Measurements from ENCODE around the gene RANBP9.

RANBP9 gene

DNA sequence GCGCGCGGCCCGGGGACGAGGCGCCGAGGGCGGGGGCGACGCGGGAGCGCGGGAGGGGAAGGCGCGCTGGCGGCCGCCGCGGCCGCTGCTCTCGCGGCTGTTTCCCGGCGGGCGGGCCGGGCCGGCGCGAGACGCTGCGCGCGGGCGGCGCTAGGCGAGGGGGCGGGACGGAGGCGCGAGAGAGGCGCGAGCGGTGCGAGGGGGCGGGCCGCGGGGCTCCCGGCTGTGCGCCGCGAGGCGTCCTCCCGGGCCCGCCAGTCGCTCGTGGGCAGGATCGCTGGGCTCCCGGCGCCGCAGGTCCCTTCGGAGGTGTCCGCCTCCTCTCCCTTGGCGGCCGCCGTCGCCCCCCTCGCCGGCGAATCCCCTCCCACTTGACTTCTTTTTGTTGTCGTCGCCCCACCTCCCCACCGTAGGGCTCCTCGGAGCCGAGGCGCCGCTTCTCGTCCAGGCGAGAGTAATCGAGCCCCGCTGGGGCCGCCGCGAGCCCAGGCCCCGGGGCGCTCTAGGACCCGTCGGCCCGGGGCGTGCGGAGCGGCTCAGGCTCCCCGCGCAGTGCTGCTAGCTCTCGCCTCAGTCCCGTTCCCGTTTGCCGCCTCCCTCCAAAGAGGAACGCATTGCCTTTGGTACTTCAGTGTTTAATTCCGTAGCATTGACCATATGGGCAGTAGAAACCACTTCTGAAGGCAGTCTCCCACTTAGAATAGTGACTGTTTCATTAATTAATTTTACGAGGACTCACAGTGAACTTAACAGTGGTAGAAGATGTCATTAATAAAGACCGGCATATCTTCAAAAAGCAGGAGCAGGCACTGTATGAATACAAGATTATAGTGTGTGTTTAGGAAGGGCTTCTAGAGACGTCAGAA lies at the start of gene RANBP9:
TSS of gene RANBP9 (minus strand) at position 103 of the 866 bp plus-strand sequence. CDS start 330 bp downstream, outside the sequence.
- DNase-seq (ENCODE audit: low read depth, low spot score) = peak; percentile 56

DNA sequence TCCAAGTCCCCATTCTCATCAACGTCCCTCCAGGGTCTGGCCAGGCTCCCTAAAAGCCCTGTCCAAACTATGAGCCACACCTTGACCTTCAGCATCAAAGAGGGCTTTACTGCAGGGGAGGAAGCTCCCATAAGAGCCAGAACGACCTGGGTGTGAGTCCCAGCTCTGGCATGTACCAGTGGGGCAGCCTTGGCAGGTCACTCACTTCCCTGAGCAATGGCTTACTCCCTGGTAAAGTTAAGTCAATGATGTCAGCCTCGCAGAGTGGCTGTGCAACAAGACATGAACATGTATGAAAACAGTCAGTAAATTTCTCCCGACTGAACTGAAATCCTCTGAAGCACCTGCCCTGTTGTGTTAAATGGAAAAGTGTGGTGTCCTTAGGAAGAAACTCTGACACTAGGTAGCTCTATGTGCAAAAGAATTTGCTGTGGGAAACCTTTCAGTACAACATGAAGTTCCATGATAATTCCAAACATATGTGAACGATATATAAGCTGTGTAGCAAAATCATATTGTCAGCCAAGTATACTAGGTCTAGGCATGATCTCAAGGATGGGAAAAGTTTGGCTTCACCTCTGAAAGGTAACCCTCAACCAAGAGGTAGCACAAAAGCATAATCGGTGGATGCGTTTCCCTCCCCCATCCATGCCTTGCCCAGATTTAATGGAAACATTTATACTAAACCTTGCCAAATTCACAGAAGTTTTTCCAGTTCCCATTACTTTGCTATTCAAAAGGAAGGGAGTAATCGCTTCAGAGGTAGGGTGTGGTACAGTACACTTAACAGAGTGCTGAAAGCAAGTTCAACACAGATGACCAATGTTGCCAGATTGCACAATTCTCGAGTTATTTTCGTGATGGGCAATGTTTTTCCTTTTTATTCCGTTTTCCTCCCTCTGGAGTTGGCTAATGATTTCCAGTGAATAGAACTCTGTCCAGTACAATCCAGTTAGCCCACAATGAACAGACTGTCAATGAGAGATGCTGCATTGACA lies 49.0 kb upstream of the RANBP9 start:
- no peak for DNase-seq (ENCODE audit: low read depth, low spot score)

DNA sequence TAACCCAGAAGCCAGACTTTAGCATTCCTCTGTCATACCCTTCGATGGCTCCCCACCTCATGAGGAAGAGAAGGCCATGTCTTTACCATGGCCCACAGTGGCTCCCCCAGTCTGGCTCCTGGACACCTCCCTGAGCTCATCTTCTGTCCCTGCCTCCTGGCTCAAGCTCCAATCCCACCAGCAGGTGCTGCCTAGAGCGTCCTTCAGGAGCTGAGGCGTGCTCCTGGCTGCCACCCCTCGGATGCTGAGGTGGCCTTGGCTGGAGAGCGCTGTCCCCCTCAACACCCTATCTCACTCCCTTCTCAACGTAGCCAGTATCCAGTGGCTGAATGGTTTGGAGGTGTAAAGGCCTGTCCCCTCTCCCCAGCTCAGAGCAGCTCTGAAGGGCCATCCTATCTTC lies 47.4 kb upstream of the RANBP9 start:
- DNase-seq (ENCODE audit: low read depth, low spot score) = no peak

DNA sequence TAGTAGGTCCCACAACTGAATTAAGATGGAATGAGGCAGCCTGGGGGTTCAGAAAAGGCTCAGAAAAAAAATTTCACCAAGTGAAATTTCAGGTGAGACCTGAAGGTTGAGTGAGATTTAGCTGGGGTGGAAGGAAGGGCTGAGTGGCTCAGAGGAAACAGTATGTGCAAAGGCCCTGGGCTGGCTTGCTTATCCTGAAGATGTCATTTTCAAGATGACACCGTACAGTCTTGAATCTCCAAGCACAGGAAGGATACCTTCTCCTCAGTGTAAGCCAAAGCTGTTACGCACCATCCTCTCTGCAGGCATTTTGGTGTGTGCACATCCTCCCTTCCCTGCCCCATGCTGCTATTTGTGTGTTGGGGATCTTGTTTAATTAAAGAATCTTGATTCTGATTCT lies 43.0 kb upstream of the RANBP9 start:
- no peak for DNase-seq (ENCODE audit: low read depth, low spot score)

DNA sequence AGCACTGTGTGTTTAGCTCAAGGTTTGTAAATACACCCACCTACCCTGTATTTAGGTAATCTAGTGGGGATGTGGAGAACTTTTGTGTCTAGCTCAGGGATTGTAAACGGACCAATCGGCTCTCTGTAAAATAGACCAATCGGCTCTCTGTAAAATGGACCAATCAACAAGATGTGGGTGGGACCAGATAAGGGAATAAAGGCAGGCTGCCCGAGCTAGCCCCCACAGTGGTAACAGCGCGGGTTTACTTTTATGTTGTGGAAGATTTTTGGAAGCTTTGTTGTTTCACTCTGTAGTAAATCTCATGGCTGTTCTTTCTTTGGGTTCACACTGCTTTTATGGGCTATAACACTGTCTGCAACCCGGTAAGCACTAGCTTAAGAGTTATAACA lies 32.1 kb upstream of the RANBP9 start:
- DNase-seq (ENCODE audit: low read depth, low spot score) = no peak

DNA sequence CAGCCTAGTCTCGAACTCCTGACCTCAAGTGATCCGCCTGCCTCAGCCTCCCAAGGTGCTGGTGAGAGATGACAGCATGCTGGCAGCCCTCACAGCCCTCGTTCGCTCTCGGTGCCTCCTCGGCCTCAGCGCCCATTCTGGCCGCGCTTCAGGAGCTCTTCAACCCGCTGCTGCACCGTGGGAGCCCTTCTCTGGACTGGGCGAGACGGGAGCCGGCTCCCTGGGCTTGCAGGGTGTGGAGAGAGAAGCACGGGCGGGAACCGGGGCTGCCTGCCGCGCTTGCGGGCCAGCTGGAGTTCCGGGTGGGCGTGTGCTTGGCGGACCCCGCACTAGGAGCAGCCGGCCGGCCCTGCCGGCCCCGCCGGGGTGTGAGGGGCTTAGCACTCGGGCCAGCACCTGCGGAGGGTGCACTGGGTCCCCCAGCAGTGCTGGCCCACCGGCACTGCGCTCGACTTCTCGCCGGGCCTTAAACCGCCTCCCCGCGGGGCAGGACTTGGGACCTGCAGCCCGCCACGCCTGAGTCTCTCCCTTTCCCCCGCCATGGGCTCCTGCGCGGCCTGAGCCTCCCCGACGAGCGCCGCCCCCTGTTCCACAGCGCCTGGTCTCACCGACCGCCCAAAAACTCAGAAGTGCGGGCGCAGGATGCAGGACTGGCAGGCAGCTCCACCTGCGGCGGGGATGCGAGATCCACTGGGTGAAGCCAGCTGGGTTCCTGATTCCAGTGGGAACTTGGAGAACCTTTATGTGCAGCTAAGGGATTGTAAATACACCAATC lies 31.5 kb upstream of the RANBP9 start:
- no peak for DNase-seq (ENCODE audit: low read depth, low spot score)

DNA sequence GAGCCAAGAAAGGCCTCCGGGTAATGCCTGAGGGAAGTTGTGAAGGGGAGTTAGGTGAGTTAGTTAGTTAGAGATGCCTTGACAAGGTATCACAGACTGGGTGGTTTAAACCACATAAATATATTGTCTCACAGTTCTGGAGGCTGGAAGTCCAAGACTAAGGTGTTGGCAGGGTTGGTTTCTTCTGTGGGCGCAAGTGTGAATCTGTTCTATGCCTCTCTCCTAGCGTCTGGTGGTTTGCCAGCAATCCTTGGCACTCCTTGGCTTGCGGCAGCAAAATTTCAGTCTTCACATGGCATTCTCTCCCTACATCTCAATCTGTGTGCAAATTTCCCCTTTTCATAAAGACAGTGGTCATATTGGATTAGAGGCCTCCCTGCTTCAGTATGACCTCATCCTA lies 29.7 kb upstream of the RANBP9 start:
- DNase-seq (ENCODE audit: low read depth, low spot score) = no peak

DNA sequence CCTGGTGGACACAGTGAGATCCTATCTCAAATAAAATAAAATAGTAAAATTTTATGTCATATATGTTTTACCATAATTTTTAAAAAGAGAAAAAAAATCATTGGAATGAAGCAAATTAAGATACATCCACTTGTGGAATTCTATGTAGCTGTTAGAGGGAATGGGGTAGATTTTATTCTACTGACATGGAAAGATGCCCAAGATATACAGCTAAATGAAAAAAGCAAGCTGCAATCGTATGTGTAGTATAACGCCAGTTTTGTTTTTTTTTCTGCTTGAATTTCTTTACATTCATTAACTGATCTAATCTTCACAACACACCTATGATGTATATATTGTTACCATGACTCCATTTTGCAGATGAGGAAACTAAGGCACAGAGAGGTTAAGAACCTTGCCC lies 23.4 kb upstream of the RANBP9 start:
- DNase-seq (ENCODE audit: low read depth, low spot score) = no peak

DNA sequence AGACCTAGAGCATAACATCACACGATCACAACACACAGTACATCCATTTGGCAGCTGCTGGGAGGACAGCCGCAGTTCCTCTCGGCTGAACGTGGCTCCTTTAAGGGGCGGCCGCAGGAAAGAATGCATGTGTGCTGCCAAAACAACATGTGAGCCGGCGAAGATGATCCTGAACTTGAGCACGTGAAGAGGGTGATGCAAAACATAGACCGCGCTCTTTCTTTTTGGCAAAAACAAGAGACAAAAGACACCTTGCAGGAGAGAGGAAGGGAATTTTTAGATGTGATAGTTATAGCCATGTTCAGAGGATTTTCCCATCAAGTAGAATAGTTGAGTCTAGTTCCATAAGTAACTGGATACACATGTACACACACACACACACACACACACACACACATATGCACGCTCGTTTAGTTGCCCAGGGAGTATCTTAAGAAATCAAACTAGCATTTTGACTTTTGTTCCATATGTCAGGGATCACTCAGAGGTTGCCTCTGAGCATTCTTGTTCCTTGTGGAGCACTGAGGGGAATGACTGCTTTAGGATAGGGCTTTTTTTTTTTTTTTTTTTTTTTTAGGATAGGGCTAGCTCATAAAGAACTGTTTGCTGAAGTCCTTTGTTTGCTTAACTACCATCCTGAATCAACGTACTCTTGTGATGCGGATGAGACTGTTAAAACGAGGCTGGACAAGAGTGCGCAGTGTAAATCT lies 21.7 kb upstream of the RANBP9 start:
- no peak for DNase-seq (ENCODE audit: low read depth, low spot score)

DNA sequence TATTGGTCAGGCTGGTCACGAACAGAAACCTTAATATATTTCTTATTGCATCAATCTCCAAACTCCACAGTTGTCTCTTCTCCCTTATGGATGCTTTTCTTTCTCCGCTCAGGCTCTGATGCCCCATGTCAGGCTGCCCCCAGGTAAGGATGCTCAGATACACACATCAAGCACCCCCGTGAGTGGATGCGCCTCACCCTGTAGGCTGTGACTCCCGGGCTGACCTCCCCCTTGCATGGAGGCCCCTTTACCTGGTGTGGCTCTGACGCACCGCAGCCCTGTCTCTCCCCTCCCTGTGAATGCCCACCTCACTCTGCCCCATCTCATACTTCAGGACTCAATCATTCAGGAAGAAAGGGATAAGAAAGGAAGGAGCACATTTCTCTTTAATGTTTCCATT lies 19.1 kb upstream of the RANBP9 start:
- DNase-seq (ENCODE audit: low read depth, low spot score) = no peak

DNA sequence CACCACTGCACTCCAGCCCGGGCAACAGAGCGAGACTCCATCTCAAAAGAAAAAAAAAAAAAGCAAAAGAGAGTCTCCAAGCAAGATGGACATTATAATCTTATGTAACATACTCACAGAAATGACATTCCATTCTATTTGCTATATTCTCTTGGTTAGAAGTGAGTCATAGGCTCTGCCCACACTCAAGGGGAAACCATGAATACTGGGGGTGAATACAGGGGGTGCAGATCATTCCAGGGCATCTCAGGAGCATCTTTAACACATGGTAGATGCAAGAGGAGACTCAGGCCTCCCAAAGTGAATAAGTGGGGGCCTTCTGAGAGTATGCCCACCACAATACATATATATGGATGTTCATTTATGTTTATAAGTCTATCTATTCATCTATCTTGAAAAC lies 18.3 kb upstream of the RANBP9 start:
- DNase-seq (ENCODE audit: low read depth, low spot score) = no peak

DNA sequence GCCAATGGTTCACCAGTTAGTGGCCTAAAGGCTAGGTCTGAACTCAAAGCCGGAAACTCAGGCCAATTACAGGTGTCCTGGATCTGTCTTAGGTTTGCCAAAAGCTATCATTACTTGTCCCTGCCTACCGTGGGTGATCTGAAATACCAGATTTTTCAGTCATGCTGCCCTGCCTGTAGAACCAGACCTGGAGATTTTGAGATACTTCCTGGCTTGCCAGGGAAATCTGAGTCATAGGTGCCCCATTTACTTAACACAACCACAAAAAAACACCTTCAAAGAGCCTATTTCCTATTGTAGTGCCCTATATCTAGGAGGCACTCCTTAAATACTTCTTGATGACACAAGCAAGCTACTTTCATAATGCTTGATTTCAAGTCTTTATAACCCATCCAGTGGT lies 13.9 kb upstream of the RANBP9 start:
- DNase-seq (ENCODE audit: low read depth, low spot score) = no peak

DNA sequence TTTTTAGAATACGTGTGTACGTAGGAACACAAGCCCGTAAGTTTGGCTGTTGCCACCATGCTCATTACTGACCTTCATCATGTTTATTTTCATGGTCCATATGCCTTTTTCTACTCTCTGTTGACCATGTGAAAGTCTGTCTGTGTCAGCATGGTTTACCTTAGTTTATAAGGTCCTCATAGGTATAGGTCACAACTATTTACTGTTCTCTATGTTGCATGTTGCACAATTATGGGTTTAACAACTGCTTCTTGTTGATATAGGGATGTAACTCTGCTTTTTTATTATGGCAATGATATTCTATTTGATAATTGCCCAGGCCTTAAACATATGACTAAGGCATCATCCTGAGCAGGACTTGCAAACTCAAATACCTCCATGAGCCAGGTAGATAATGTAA lies 13.4 kb upstream of the RANBP9 start:
- no peak for DNase-seq (ENCODE audit: low read depth, low spot score)

DNA sequence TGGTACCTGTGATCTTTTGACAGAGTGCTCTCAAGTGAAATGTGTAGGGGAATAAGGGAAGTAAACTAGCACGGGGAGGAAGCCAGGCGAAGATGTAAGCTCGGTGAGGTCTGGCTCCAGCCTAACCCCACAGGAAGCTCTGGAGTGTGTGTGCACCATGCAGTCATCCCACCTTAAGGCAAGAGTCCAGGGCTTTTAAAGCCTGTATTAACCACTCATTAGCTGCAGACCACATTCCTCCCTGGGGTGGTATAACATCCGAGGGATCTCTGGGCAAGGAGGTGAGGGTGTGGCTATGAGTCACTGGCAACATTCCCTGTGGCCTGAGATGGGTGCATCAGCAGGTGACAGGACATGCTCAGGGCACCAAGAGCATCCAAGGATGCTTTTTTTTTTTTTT lies 12.5 kb upstream of the RANBP9 start:
- no peak for DNase-seq (ENCODE audit: low read depth, low spot score)

DNA sequence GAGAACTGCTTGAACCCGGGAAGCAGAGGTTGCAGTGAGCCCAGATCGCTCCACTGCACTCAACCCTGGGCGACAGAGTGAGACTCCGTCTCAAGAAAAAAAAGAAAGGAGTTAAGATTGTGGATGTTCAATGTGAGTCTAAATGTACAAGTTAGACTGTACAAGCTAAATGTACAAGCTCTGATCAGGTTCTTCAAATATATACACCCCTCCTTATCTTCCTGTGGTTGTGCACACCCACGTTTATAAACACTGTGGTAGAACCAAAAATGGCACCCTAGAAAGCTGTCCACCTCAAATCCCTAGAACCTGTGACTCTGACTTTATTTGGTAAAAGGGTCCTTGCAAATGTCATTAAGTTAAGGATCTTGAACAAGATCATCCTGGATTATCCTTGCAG lies 11.2 kb upstream of the RANBP9 start:
- DNase-seq (ENCODE audit: low read depth, low spot score) = no peak

DNA sequence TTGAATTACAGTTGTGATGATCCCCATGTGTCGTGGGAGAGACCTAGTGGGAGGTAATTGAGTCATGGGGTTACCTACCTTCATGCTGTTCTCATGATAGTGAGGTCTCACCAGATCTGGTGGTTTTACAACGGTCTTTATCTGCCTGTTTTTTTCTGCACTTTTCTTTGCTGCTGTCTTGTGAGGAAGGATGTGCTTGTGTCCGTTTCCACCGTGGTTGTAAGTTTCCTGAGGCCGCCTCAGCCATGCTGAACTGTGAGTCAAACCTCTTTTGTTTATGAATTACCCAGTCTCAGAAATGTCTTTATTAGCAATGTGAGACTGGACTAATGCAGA lies 6.5 kb upstream of the RANBP9 start:
- DNase-seq (ENCODE audit: low read depth, low spot score) = no peak

DNA sequence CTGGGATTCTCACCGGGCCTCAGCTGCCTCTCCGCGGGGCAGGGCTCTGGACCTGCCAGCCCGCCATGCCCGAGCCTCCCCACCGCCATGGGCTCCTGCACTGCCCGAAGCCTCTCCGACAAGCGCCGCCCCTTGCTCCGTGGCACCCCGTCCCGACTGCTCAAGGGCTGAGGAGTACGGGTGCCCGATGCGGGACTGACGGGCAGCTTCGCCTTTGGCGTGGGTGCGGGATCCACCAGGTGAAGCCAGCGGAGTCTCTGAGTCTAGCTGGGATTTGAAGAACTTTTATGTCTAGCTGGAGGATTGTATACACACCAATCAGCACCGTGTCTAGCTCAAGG lies 5.3 kb upstream of the RANBP9 start:
- no peak for DNase-seq (ENCODE audit: low read depth, low spot score)

DNA sequence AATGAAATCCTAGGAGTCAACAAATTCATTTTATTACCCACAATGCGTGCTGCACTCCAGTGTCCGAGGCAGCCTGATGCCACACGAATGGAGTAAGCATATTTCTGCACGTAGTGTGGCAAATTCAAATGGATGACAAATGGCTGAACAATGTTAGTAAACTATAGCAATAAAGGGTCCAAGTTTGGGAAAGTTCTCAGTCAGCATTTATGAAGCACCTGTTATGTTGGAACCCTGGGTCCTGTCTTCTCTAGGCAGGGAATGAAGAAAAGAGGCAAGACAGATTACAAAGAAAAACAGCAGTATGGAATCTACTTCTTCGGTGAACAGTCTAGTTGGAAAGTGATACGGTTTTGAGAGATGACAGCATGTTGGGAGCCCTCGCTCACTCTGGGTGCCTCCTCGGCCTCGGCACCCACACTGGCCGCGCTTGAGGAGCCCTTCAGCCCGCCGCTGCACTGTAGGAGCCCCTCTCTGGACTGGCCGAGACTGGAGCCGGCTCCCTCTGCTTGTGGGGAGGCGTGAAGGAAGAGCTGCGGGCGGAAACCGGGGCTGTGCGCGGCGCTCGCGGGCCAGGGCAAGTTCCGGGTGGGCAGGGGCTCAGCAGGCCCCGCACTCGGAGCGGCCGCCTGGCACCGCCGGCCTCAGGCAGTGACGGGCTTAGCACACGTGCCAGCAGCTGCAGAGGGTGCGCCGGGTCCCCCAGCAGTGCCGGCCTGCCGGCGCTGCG lies 4.8 kb upstream of the RANBP9 start:
- DNase-seq (ENCODE audit: low read depth, low spot score) = no peak

DNA sequence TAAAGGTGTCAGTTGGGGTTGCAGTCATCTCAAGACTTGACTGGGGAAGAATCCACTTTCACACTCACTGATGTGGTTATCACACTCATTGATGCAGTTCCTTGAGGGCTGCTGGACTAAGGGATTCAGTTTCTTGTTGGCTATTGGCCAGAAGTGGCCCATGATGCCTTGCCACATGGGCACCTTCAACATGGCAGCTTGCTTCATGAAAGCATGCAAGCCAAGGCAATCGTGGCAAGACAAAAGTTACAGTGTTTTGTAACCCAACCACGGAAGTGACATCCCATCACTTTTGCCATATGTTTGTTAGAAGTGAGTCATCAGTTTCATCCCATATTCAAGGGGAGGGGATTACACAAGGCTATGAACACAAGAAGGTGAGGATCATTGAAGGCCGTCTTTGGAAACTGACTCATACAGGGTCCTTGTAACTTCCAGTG lies 3.8 kb upstream of the RANBP9 start:
- no peak for DNase-seq (ENCODE audit: low read depth, low spot score)

DNA sequence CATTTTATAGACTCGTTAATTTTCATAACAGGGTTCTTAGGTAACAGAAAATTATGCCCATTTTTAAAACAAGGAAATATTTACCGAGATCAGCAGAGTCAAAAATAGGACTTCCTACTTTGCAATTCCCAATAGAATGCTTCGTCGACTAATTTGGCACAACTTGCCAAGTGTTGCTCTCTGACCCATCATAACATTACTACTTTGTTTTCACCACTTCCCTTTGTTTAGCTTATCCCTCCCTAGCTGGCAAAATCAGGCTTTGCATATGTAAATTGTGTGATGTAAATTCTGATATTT lies 914 bp upstream of the RANBP9 start:
- no peak for DNase-seq (ENCODE audit: low read depth, low spot score)

DNA sequence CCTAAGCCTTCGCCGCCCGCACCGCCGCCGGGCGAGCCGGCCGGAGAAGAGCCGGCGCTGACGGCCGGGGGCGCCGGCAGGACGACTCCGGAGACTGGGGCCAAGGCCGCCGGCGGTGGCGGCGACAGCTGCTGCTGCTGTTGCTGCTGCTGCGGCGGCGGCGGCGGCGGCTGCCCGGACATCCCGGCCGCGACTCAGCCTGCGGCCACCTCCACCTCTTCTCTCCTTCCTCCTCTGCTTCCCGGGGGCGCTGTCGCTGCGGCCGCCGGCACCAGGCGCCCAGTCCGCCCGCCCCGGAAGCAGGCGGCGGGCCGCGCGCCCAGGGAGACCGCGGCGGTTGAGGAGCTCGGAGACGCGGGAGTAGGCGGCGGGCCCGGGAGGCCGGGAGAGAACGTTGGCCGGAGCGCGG lies 307 bp downstream of the RANBP9 start:
- DNase-seq (ENCODE audit: low read depth, low spot score) = no peak

All from iPS DF 19.7 (cell line).